ENCODE measurements around the gene CACNA1H.
"Not testable (repeated sequence)": the region's sequence is repeated elsewhere in the genome, so short reads cannot be mapped to it uniquely, and the experiment has no call there.

CACNA1H gene

DNA sequence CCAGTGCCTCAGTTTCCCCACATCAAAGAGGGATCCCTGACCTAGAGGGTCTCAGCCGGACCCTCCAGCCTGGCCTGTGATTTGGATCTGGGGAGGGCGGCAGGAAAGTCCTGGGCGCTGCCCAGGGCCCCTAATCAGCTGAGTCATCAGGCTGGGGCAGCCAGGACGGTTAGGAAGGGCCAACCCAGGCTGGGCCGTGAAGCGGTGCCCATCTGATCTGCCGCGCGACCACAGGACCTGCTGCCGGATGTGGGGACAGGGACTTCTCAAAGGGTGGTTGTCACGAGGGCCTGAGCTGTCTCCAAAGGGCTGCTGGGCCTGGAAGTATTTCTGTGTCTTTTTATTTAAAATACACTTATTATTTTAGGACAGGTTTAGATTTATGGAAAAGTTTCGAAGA, 92.0 kb downstream of the CACNA1H start:
- H3K4me3 ChIP-seq (ENCODE audit: low read depth, low read length): no peak overlapping the region
- DNase-seq (ENCODE audit: low read depth): no peak
- no peak for TF ChIP-seq CTCF (IDR thresholded peaks at IDR 0.05; ENCODE audit: low read depth, low read length, missing control alignments)

DNA sequence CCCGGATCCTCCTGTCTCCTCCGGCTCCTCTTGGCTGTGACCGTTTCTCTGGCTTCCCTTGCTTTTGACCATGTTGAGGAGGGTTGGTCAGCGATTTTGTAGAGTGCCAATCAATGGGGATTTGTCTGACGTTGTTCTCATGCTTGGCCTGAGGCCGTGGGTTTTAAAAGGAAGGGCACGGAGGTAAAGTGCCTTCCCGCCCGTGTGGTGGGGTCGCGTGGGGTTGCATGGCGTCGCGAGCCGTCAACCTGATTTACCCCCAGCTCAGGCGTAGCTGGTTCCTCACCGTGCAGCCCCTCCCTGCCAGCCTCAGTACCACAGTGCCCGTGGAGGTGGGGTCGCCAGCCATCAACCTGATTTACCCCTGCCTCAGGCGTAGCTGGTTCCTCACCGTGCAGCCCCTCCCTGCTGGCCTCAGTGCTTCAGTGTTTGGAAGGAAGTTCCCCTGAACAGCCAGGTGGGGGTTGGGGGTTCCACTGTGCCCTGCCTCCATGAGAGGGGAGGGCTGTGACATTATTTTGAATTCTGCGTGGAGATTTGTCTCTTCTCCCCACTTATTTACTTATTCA, 92.6 kb downstream of the CACNA1H start:
- H3K4me3 ChIP-seq (ENCODE audit: low read depth, low read length): no peak overlapping the region
- no peak for DNase-seq (ENCODE audit: low read depth)
- no peak for TF ChIP-seq CTCF (IDR thresholded peaks at IDR 0.05; ENCODE audit: low read depth, low read length, missing control alignments)

DNA sequence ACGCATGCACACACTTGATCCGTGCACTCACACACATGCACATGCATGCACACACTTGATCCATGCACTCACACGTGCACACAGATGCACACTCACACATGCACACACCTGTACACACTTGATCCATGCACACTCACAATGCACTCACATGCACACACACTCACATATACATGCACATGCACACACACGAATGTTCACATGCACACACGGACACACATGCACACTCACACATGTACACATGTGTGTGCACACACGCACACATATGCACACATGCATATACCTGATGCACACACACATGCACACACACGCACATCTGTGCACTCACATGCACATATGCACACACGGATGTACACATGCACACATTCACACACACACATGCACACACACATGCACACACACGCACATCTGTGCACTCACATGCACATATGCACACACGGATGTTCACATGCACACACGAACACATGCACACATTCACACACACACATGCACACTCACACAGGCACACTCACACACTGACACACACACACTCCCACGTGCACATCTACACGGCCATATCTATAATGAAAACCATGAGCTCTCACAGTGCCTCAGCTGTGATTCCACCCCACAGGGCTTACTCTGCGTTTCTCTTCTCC, 95.1 kb downstream of the CACNA1H start:
- not testable (repeated sequence) for H3K4me3 ChIP-seq (ENCODE audit: low read depth, low read length); DNase-seq (ENCODE audit: low read depth)

GRCh38 chr16:1249031-1249755, 96.3 kb downstream of the CACNA1H start:
- not testable (repeated sequence) for DNase-seq (ENCODE audit: low read depth); H3K4me3 ChIP-seq (ENCODE audit: low read depth, low read length)

DNA sequence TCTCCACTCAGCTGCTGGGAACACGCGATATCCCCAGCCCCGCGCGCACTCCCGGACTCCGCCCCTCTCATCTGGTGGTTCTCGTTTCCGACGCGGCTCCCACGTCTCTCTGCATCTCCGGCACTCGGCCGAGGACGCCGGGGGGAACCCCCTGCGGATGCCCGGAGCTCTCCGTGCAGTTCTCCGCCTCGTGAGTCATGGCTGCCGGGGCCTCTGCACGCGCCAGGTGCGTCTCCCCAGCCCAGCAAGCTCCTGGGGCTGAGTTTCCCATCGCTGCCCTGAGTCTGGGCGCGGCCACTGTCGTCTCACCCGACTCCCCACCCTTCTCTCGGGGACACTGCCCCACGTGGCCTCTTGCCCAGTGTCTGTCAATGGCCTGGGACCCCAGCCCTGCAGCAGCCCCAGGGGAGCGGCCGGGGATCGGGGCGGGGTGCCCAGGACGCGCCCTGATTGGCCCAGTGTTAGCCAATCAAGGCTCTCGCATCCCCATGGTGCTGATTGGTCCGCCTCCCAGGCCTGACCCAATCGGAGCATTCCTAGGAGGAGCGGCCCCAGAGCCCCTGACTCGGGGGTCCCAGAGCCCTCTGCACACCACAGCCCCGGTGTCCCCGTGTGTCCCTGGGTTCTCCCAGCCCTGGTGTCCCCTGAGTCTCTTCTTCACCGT, 100.9 kb downstream of the CACNA1H start:
- DNase-seq (ENCODE audit: low read depth); H3K4me3 ChIP-seq (ENCODE audit: low read depth, low read length): not testable (repeated sequence)

DNA sequence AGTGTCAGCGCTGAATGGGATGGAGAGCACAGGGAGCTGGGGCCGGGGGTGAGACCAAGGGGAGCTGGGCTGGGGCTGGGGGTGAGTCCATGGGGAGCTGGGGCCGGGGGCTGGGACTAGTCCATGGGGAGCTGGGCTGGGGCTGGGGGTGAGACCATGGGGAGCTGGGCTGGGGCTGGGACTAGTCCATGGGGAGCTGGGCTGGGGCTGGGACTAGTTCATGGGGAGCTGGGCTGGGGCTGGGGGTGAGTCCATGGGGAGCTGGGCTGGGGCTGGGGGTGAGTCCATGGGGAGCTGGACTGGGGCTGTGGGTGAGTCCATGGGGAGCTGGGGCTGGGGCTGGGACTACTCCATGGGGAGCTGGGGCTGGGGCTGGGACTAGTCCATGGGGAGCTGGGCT, 101.9 kb downstream of the CACNA1H start:
- DNase-seq (ENCODE audit: low read depth); H3K4me3 ChIP-seq (ENCODE audit: low read depth, low read length): not testable (repeated sequence)

- DNase-seq (ENCODE audit: low read depth); H3K4me3 ChIP-seq (ENCODE audit: low read depth, low read length): not testable (repeated sequence)
Measured at GRCh38 chr16:1255276-1256122, 102.6 kb downstream of the CACNA1H start, which contains the start of gene TPSD1. Gene TPSD1, plus strand, starts transcription at chr16:1256069. Its CDS starts 212 bp downstream, at chr16:1256281.

- not testable (repeated sequence) for DNase-seq (ENCODE audit: low read depth); H3K4me3 ChIP-seq (ENCODE audit: low read depth, low read length)
Measured at GRCh38 chr16:1256296-1256873, 103.5 kb downstream of the CACNA1H start.

GRCh38 chr16:1256874-1257322, 104.0 kb downstream of the CACNA1H start:
- DNase-seq (ENCODE audit: low read depth): no peak
- no peak overlapping the region for H3K4me3 ChIP-seq (ENCODE audit: low read depth, low read length)
- TF ChIP-seq CTCF (IDR thresholded peaks at IDR 0.05; ENCODE audit: low read depth, low read length, missing control alignments): no peak

All from GM12864 (cell line).